Stomach (tissue), 4 donors: ENCODE data around the gene DUSP21.

ENCODE experiments used
- CTCF ChIP-seq, 7 experiments: fragments of 450-650 bp in 4 of 7; fragments of 200-600 bp in 3 of 7; sonication (generic) in 3 of 7; IDR thresholded peaks; one replicate each; pipeline ENCODE4 v1.5.1; 2016 to 2019; ENCODE audit warnings: antibody characterized with exemption in 7 of 7, control low read depth in 2 of 7, mild to moderate bottlenecking in 1 of 7
- EP300 ChIP-seq: sonication (generic); formaldehyde crosslinking; IDR thresholded peaks from one replicate; pipeline ENCODE4 v1.6.1; 2017; ENCODE audit warnings: antibody characterized with exemption
- POLR2A ChIP-seq, 4 donors: fragments of 450-650 bp; IDR thresholded peaks; one replicate each; pipeline ENCODE4 v1.6.1; 2016; ENCODE audit warnings: antibody characterized with exemption in 4 of 4, control low read depth in 2 of 4, mild to moderate bottlenecking in 1 of 4, moderate library complexity in 1 of 4
- POLR2AphosphoS5 ChIP-seq, 3 donors: sonication (generic); formaldehyde crosslinking; IDR thresholded peaks; one replicate each; pipeline ENCODE4 v1.6.1; 2016; ENCODE audit warnings: antibody characterized with exemption in 3 of 3

GRCh38 chrX:44802613-44803012, 41.2 kb upstream of the DUSP21 start:
- TF ChIP-seq CTCF (IDR thresholded peaks at IDR 0.05) (no peak), EP300 (no peak), POLR2AphosphoS5 (IDR thresholded peaks at IDR 0.05) (no peak), POLR2A (IDR thresholded peaks at IDR 0.05) (no peak)
